H9 (cell line): ENCODE data around the gene CDC25B. TPM values are rescaled to one million over a fixed set of nuclear protein-coding genes. Genes with fewer than 3 reads are reported as not detected.
A peak's percentile ranks its signal among the peaks of the same experiment; 100 is the strongest.

Experiments used
- DNase-seq: peaks from one replicate; pipeline ENCODE4 v3.0.0-alpha.2; 2017
- H2AFZ ChIP-seq: one replicate; pipeline ENCODE4 v1.6.1; 2013; ENCODE audit warnings: mild to moderate bottlenecking, low read length, control low read depth, moderate library complexity
- H2AK5ac ChIP-seq: 2 replicates; pipeline ENCODE4 v1.6.1; 2013; ENCODE audit warnings: low read length, control low read depth, mixed read lengths; ENCODE audit not compliant: insufficient read length
- H2BK120ac ChIP-seq: one replicate; pipeline ENCODE4 v1.6.1; 2013; ENCODE audit warnings: low read depth, mild to moderate bottlenecking, low read length, control low read depth, inconsistent platforms; ENCODE audit not compliant: poor library complexity, severe bottlenecking
- H2BK12ac ChIP-seq: 2 replicates; pipeline ENCODE4 v1.6.1; 2013; ENCODE audit warnings: low read length, control low read depth, mixed read lengths, low read depth; ENCODE audit not compliant: insufficient read length
- H2BK15ac ChIP-seq: 2 replicates; pipeline ENCODE4 v1.6.1; 2013; ENCODE audit warnings: low read depth, low read length, control low read depth
- H2BK20ac ChIP-seq: one replicate; pipeline ENCODE4 v1.6.1; 2013; ENCODE audit warnings: low read depth, mild to moderate bottlenecking, low read length, control low read depth, inconsistent platforms; ENCODE audit not compliant: poor library complexity, severe bottlenecking
- H2BK5ac ChIP-seq: 2 replicates; pipeline ENCODE4 v1.6.1; 2013; ENCODE audit warnings: low read length, control low read depth, mixed read lengths; ENCODE audit not compliant: insufficient read length
- H3K14ac ChIP-seq: 2 replicates; pipeline ENCODE4 v1.6.1; 2013; ENCODE audit warnings: low read length, control low read depth; ENCODE audit not compliant: insufficient read depth
- H3K18ac ChIP-seq: 2 replicates; pipeline ENCODE4 v1.6.1; 2013; ENCODE audit warnings: low read depth, mild to moderate bottlenecking, mixed read lengths, low read length, control low read depth; ENCODE audit not compliant: insufficient read length
- H3K23ac ChIP-seq: 2 replicates; pipeline ENCODE4 v1.6.1; 2013; ENCODE audit warnings: low read length, control low read depth, mixed read lengths, low read depth; ENCODE audit not compliant: insufficient read length
- H3K23me2 ChIP-seq: 2 replicates; pipeline ENCODE4 v1.6.1; 2013; ENCODE audit warnings: low read depth, mild to moderate bottlenecking, mixed read lengths, low read length, control low read depth; ENCODE audit not compliant: insufficient read length, poor library complexity, severe bottlenecking
- H3K27ac ChIP-seq: 2 replicates; pipeline ENCODE4 v1.5.1; 2013; ENCODE audit warnings: low read length, control low read depth, mixed read lengths, low read depth; ENCODE audit not compliant: insufficient read length
- H3K27me3 ChIP-seq: 2 replicates; pipeline ENCODE4 v1.6.1; 2013; ENCODE audit warnings: low read length, control low read depth, inconsistent platforms; ENCODE audit not compliant: insufficient read depth
- H3K4ac ChIP-seq: 2 replicates; pipeline ENCODE4 v1.6.1; 2013; ENCODE audit warnings: low read depth, mild to moderate bottlenecking, control low read depth, inconsistent platforms, low read length, moderate library complexity
- H3K4me1 ChIP-seq: 2 replicates; pipeline ENCODE4 v1.6.1; 2013; ENCODE audit warnings: low read length, control low read depth, inconsistent platforms; ENCODE audit not compliant: insufficient read depth
- H3K4me2 ChIP-seq: 2 replicates; pipeline ENCODE4 v1.6.1; 2013; ENCODE audit warnings: low read length, control low read depth, mixed read lengths; ENCODE audit not compliant: insufficient read length, insufficient read depth
- H3K56ac ChIP-seq: 2 replicates; pipeline ENCODE4 v1.6.1; 2013; ENCODE audit warnings: low read depth, mild to moderate bottlenecking, mixed read lengths, low read length, control low read depth; ENCODE audit not compliant: insufficient read length
- H3K79me1 ChIP-seq: 2 replicates; pipeline ENCODE4 v1.6.1; 2013; ENCODE audit warnings: low read depth, mild to moderate bottlenecking, moderate library complexity, low read length, control low read depth, inconsistent platforms; ENCODE audit not compliant: insufficient read depth, poor library complexity, severe bottlenecking
- H3K79me2 ChIP-seq: 2 replicates; pipeline ENCODE4 v1.6.1; 2013; ENCODE audit warnings: low read length, control low read depth, inconsistent platforms; ENCODE audit not compliant: insufficient read depth
- H3K9ac ChIP-seq: 2 replicates; pipeline ENCODE4 v1.6.1; 2013; ENCODE audit warnings: low read length, control low read depth, mixed read lengths; ENCODE audit not compliant: insufficient read length; ENCODE audit errors: extremely low read depth
- H3K9me3 ChIP-seq: one replicate; pipeline ENCODE4 v1.6.1; 2013; ENCODE audit warnings: low read depth, low read length, inconsistent platforms; ENCODE audit not compliant: control insufficient read depth
- H3T11ph ChIP-seq: one replicate; pipeline ENCODE4 v1.6.1; 2013; ENCODE audit warnings: mild to moderate bottlenecking, low read length, control low read depth, inconsistent platforms
- H4K20me1 ChIP-seq: one replicate; pipeline ENCODE4 v1.6.1; 2013; ENCODE audit not compliant: control insufficient read depth, insufficient read length, insufficient read depth
- H4K5ac ChIP-seq: 2 replicates; pipeline ENCODE4 v1.6.1; 2013; ENCODE audit warnings: low read depth, mild to moderate bottlenecking, mixed read lengths, low read length, control low read depth; ENCODE audit not compliant: insufficient read length
- H4K8ac ChIP-seq: replicated peaks from 2 replicates; pipeline ENCODE4 v1.6.1; 2013; ENCODE audit warnings: low read length, control low read depth, mixed read lengths, low read depth; ENCODE audit not compliant: insufficient read length
- H4K91ac ChIP-seq: 2 replicates; pipeline ENCODE4 v1.6.1; 2013; ENCODE audit warnings: low read depth, mild to moderate bottlenecking, moderate library complexity, mixed read lengths, low read length, control low read depth; ENCODE audit not compliant: insufficient read length
- H3K27ac Mint-ChIP-seq, 3 experiments: 2 replicates in 2 of 3; 3 replicates in 1 of 3; pipeline ENCODE4 v1.8.0; 2020 to 2021; ENCODE audit warnings: mixed read lengths in 3 of 3, mild to moderate bottlenecking in 1 of 3, moderate library complexity in 1 of 3
- H3K27me3 Mint-ChIP-seq: 2 replicates; pipeline ENCODE4 v1.8.0; 2021; ENCODE audit warnings: low read depth, mild to moderate bottlenecking, moderate library complexity, mixed read lengths
- H3K36me3 Mint-ChIP-seq, 3 experiments: 2 replicates in 2 of 3; 3 replicates in 1 of 3; pipeline ENCODE4 v1.8.0; 2020 to 2021; ENCODE audit warnings: low read depth in 3 of 3, mixed read lengths in 3 of 3; ENCODE audit not compliant: insufficient read depth in 1 of 3
- H3K4me1 Mint-ChIP-seq, 2 experiments: 2 replicates each; pipeline ENCODE4 v1.8.0; 2020; ENCODE audit warnings: mixed read lengths in 2 of 2
- H3K4me3 Mint-ChIP-seq, 2 experiments: 2 replicates in 1 of 2; 3 replicates in 1 of 2; pipeline ENCODE4 v1.8.0; 2020 to 2021; ENCODE audit warnings: mild to moderate bottlenecking in 2 of 2, mixed read lengths in 2 of 2, moderate library complexity in 1 of 2
- H3K9me3 Mint-ChIP-seq, 2 experiments: 2 replicates in 1 of 2; 3 replicates in 1 of 2; pipeline ENCODE4 v1.8.0; 2020; ENCODE audit warnings: mild to moderate bottlenecking in 2 of 2, mixed read lengths in 2 of 2, moderate library complexity in 1 of 2
- CTCF ChIP-seq: fragments of 200-600 bp; sonication (generic); conservative IDR thresholded peaks from 3 replicates; pipeline ENCODE4 v1.8.0; 2021; ENCODE audit warnings: antibody characterized with exemption, mild to moderate bottlenecking
- WGBS: extraction: QIAGEN DNeasy Blood & Tissue Kit; methylation state at CpG from one replicate; pipeline ENCODE4 v1.1.7; 2013; ENCODE audit warnings: missing lambda C conversion rate, low lambda C conversion rate, mixed read lengths; ENCODE audit not compliant: insufficient read length; ENCODE audit errors: extremely low coverage; 5-methylcytosine and 5-hydroxymethylcytosine counted together
- total RNA-seq: library from RNA; stranded (reverse); gene quantifications from 2 replicates; pipeline ENCODE4 v1.2.1, GENCODE V29; 2021

The CDC25B gene
- total RNA-seq, 1 experiment from 2014 or later: 24.0 TPM

- Mint-ChIP-seq H3K4me3 (peak overlapping the region; percentile 55 to 73), H3K9me3 (no peaks in the 10 kb centered on the region), H3K27ac (no peak overlapping the region), H3K27me3 (peaks cover 62% of the 10 kb centered on the region), H3K36me3 (peaks cover 5 to 10% (median 10%) of the 10 kb centered on the region in 3 experiments; a peak in 5 of 7 replicates), H3K4me1 (peaks cover 10 to 22% of the 10 kb centered on the region in 2 experiments)
- no peak overlapping the region for H3K9ac ChIP-seq
- H3K56ac ChIP-seq: no peak overlapping the region
- H2AFZ ChIP-seq: no peak overlapping the region
- peak overlapping the region; percentile 81 for H3K4me2 ChIP-seq
- no peak overlapping the region for H2AK5ac ChIP-seq
- no CpG with 5 or more reads among the region's 72 CpGs for WGBS
- no peak overlapping the region for H2BK12ac ChIP-seq
- H3K27me3 ChIP-seq: peaks cover 13% of the 10 kb centered on the region
- no peak overlapping the region for H4K8ac ChIP-seq
- no peak overlapping the region for H3T11ph ChIP-seq
- H3K79me1 ChIP-seq: no peaks in the 10 kb centered on the region
- peaks cover 26% of the 10 kb centered on the region for H3K23me2 ChIP-seq
- no peak overlapping the region for H2BK5ac ChIP-seq
- H3K79me2 ChIP-seq: no peaks in the 10 kb centered on the region
- H4K91ac ChIP-seq: no peak overlapping the region
- no peak overlapping the region for H4K5ac ChIP-seq
- H2BK120ac ChIP-seq: no peak overlapping the region
- no peak overlapping the region for H3K23ac ChIP-seq
- H3K4ac ChIP-seq: no peak overlapping the region
- DNase-seq: peak; percentile 86
- no peaks in the 10 kb centered on the region for H3K9me3 ChIP-seq
- H3K27ac ChIP-seq: no peak overlapping the region
- H3K4me1 ChIP-seq: peaks cover 2% of the 10 kb centered on the region; the same call in 1 of the 2 replicates
- H3K14ac ChIP-seq: no peak overlapping the region; the same call in 1 of the 2 replicates
- no peak overlapping the region for H3K18ac ChIP-seq
- H4K20me1 ChIP-seq: no peaks in the 10 kb centered on the region
- H2BK15ac ChIP-seq: no peak overlapping the region
- TF ChIP-seq CTCF: peak; percentile 99
- no peak overlapping the region for H2BK20ac ChIP-seq
Measured at GRCh38 chr20:3749689-3750531, 46.2 kb upstream of the CDC25B start.
